OCI-LY7 (cell line): ENCODE measurements around the gene RNU6-9. TPM values are rescaled to one million over a fixed set of nuclear protein-coding genes. Genes with fewer than 3 reads are reported as not detected.

Experiments used
- BruUV-seq: library from RNA; stranded (reverse); fragments of 400-500 nt; replicated peaks from 2 replicates; lab custom pipeline; 2021; lab: Mats Ljungman, UMichigan
- CTCF ChIA-PET: fragments of 300-600 bp; sonication (Branson Sonifier 250); formaldehyde crosslinking; loops from one replicate; lab custom pipeline; 2022; ENCODE audit warnings: antibody characterized with exemption; ENCODE audit not compliant: unreplicated experiment; lab: Charles Lee
- POLR2A ChIA-PET: fragments of 300-600 bp; sonication (Branson Sonifier 250); formaldehyde crosslinking; loops from one replicate; lab custom pipeline; 2022; ENCODE audit warnings: antibody characterized with exemption; lab: Charles Lee
- DNase-seq: peaks from one replicate; pipeline ENCODE4 v3.0.0-alpha.2; 2015; ENCODE audit warnings: low spot score
- H2AFZ ChIP-seq: fragments of 200-600 bp; sonication (generic), shearing (Covaris generic); 2 replicates; pipeline ENCODE4 v1.6.1; 2014; ENCODE audit warnings: mild to moderate bottlenecking, antibody characterized with exemption, low read length, moderate library complexity
- H3K27ac ChIP-seq: fragments of 200-600 bp; sonication (generic); 2 replicates; pipeline ENCODE4 v1.5.1; 2014; ENCODE audit warnings: mixed run types, low read depth, mild to moderate bottlenecking, moderate library complexity, low read length, inconsistent platforms; ENCODE audit not compliant: poor library complexity, severe bottlenecking
- H3K36me3 ChIP-seq: fragments of 200-600 bp; sonication (generic); 2 replicates; pipeline ENCODE4 v1.6.1; 2014; ENCODE audit warnings: mild to moderate bottlenecking, antibody characterized with exemption, low read length, moderate library complexity, mixed read lengths; ENCODE audit not compliant: insufficient read depth
- H3K4me1 ChIP-seq: fragments of 200-600 bp; sonication (generic); 2 replicates; pipeline ENCODE4 v1.5.1; 2014; ENCODE audit warnings: mild to moderate bottlenecking, low read length; ENCODE audit not compliant: insufficient read depth, poor library complexity, severe bottlenecking
- H3K4me2 ChIP-seq: fragments of 200-600 bp; sonication (generic); 2 replicates; pipeline ENCODE4 v1.6.1; 2014; ENCODE audit warnings: mild to moderate bottlenecking, low read length
- H3K4me3 ChIP-seq: fragments of 200-600 bp; sonication (generic); 2 replicates; pipeline ENCODE4 v1.5.1; 2014; ENCODE audit warnings: mild to moderate bottlenecking, low read depth, low read length; ENCODE audit not compliant: poor library complexity, severe bottlenecking
- H3K79me2 ChIP-seq: fragments of 200-600 bp; sonication (generic); 2 replicates; pipeline ENCODE4 v1.6.1; 2016; ENCODE audit warnings: low read depth, mild to moderate bottlenecking, low read length, moderate library complexity, mixed read lengths; ENCODE audit not compliant: insufficient read depth
- H3K9me2 ChIP-seq: fragments of 200-600 bp; sonication (generic); 2 replicates; pipeline ENCODE4 v1.6.1; 2016; ENCODE audit warnings: mild to moderate bottlenecking, low read length, mixed read lengths; ENCODE audit not compliant: insufficient read depth
- H3K9me3 ChIP-seq: fragments of 200-600 bp; sonication (generic); 2 replicates; pipeline ENCODE4 v1.6.1; 2014; ENCODE audit warnings: mild to moderate bottlenecking, mixed run types, low read length, mixed read lengths
- H4K20me1 ChIP-seq: fragments of 200-600 bp; sonication (generic); 2 replicates; pipeline ENCODE4 v1.6.1; 2014; ENCODE audit warnings: mild to moderate bottlenecking, antibody characterized with exemption, low read length, moderate library complexity, mixed read lengths; ENCODE audit not compliant: insufficient read depth
- EZH2phosphoT487 ChIP-seq: fragments of 200-600 bp; sonication (generic); IDR thresholded peaks from 2 replicates; pipeline ENCODE4 v1.6.1; 2018; ENCODE audit warnings: low read depth, borderline replicate concordance, mild to moderate bottlenecking, mixed run types, antibody characterized with exemption, low read length, moderate library complexity, mixed read lengths
- intact Hi-C: fragments of 100-400 bp; cut with micrococcal nuclease; formaldehyde crosslinking; loops from one replicate; pipeline ENCODE4 v1.10.0; 2022; ENCODE audit not compliant: unreplicated experiment
- total RNA-seq, 2 experiments: library from RNA; depleted of rRNA in 1 of 2; stranded (reverse); fragments of >200 nt in 1 of 2; shearing (Covaris generic) in 1 of 2; gene quantifications; 2 replicates each; pipeline ENCODE4 v1.2.3, GENCODE V29; 2014 to 2022
- TF ChIP-seq, protein P1 (sequence below): fragments of 200-600 bp; sonication (generic); conservative IDR thresholded peaks from 2 replicates; pipeline ENCODE4 v1.5.1; 2014; ENCODE audit warnings: mild to moderate bottlenecking, antibody characterized with exemption, low read length, moderate library complexity, mixed read lengths

The RNU6-9 gene
- total RNA-seq, 2 experiments from 2014 or later, result not detected

GRCh38 chr19:885536-886224, 7.6 kb upstream of the RNU6-9 start:
- H3K36me3 ChIP-seq, result peaks cover 52% of the 10 kb centered on the region

GRCh38 chr19:887072-887471, 6.2 kb upstream of the RNU6-9 start:
- no peaks in the 10 kb centered on the region for H4K20me1 ChIP-seq
- no peak for DNase-seq
- H3K79me2 ChIP-seq, result 0 out of 2 replicates have a peak, but pooled peaks cover under 1% of the 10 kb centered on the region
- no peak overlapping the region for H3K4me2 ChIP-seq
- POLR2A ChIA-PET, result no interaction called here
- CTCF ChIA-PET, result no interaction called here
- no peak overlapping the region for H3K4me3 ChIP-seq
- peaks cover 3% of the 10 kb centered on the region for H3K4me1 ChIP-seq
- H2AFZ ChIP-seq, result no peak overlapping the region
- TF ChIP-seq, protein P1, sequence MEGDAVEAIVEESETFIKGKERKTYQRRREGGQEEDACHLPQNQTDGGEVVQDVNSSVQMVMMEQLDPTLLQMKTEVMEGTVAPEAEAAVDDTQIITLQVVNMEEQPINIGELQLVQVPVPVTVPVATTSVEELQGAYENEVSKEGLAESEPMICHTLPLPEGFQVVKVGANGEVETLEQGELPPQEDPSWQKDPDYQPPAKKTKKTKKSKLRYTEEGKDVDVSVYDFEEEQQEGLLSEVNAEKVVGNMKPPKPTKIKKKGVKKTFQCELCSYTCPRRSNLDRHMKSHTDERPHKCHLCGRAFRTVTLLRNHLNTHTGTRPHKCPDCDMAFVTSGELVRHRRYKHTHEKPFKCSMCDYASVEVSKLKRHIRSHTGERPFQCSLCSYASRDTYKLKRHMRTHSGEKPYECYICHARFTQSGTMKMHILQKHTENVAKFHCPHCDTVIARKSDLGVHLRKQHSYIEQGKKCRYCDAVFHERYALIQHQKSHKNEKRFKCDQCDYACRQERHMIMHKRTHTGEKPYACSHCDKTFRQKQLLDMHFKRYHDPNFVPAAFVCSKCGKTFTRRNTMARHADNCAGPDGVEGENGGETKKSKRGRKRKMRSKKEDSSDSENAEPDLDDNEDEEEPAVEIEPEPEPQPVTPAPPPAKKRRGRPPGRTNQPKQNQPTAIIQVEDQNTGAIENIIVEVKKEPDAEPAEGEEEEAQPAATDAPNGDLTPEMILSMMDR, result no peak
- no peak for TF ChIP-seq EZH2phosphoT487
- no peaks in the 10 kb centered on the region for H3K9me2 ChIP-seq
- H3K9me3 ChIP-seq, result no peaks in the 10 kb centered on the region
- peaks cover 40% of the 10 kb centered on the region for H3K36me3 ChIP-seq
- BruUV-seq, result no TSS peak
- intact Hi-C loops, result no loop called here
- no peak overlapping the region for H3K27ac ChIP-seq

More at GRCh38 chr19:885536-886224, 7.6 kb upstream of the RNU6-9 start:
- Histone ChIP-seq H3K4me1 (no peaks in the 10 kb centered on the region), H3K4me3 (no peak overlapping the region), H3K4me2 (no peak overlapping the region), H3K27ac (no peak overlapping the region), H3K9me2 (no peaks in the 10 kb centered on the region), H3K79me2 (no peaks in the 10 kb centered on the region), H4K20me1 (no peaks in the 10 kb centered on the region), H2AFZ (no peak overlapping the region), H3K9me3 (no peaks in the 10 kb centered on the region)
- TF ChIP-seq, protein P1, result no peak
- TF ChIP-seq EZH2phosphoT487, result no peak
- ChIA-PET POLR2A (no interaction called here), CTCF (no interaction called here)
- intact Hi-C loops, result no loop called here
- DNase-seq, result no peak
- no TSS peak for BruUV-seq

- Histone ChIP-seq H3K4me1 (peaks cover 5% of the 10 kb centered on the region), H2AFZ (no peak overlapping the region), H3K9me3 (no peaks in the 10 kb centered on the region), H4K20me1 (no peaks in the 10 kb centered on the region), H3K27ac (no peak overlapping the region), H3K36me3 (peaks cover 36% of the 10 kb centered on the region), H3K4me3 (no peak overlapping the region), H3K4me2 (no peak overlapping the region), H3K9me2 (no peaks in the 10 kb centered on the region), H3K79me2 (0 out of 2 replicates have a peak, but pooled peaks cover 5% of the 10 kb centered on the region)
- ChIA-PET POLR2A (no interaction called here), CTCF (no interaction called here)
- BruUV-seq, result no TSS peak
- intact Hi-C loops, result no loop called here
- TF ChIP-seq, protein P1, result no peak
- TF ChIP-seq EZH2phosphoT487, result no peak
- DNase-seq, result no peak
Observed at GRCh38 chr19:887599-887998, 5.7 kb upstream of the RNU6-9 start.
